Testis (tissue), 2 donors: ENCODE results near the gene TRPC4AP.

Experiments
- POLR2A ChIP-seq: fragments of 450-650 bp; IDR thresholded peaks from one replicate; pipeline ENCODE4 v1.6.1; 2017; ENCODE audit warnings: antibody characterized with exemption, mild to moderate bottlenecking, moderate library complexity
- TF ChIP-seq, protein P1 (sequence below), 3 experiments: fragments of 450-650 bp in 2 of 3; fragments of 200-600 bp in 1 of 3; sonication (generic) in 1 of 3; IDR thresholded peaks; one replicate each; pipeline ENCODE4 v1.5.1; 2016 to 2019; ENCODE audit warnings: antibody characterized with exemption in 3 of 3, mild to moderate bottlenecking in 2 of 3, moderate library complexity in 1 of 3

DNA sequence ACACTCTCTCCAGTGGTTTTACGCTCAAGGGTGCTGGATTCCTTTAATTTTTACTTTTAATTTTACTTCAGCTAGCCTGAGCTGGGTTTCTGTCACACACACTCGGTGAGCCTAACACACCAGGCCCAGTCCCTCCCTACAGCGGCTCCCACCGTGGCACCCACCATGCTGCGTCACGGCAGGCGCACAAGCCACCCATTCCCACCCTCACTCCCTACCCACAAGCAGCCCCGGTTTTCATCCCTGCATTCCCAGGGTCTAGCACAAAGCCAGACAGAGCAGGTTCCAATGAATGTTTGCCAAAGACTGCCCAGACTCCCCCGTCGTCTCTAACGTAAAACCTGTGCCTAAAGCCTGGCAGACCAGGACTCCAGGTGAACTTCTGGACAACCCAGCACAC, 86.6 kb downstream of the TRPC4AP start:
- TF ChIP-seq POLR2A, result no peak
- TF ChIP-seq, protein P1, sequence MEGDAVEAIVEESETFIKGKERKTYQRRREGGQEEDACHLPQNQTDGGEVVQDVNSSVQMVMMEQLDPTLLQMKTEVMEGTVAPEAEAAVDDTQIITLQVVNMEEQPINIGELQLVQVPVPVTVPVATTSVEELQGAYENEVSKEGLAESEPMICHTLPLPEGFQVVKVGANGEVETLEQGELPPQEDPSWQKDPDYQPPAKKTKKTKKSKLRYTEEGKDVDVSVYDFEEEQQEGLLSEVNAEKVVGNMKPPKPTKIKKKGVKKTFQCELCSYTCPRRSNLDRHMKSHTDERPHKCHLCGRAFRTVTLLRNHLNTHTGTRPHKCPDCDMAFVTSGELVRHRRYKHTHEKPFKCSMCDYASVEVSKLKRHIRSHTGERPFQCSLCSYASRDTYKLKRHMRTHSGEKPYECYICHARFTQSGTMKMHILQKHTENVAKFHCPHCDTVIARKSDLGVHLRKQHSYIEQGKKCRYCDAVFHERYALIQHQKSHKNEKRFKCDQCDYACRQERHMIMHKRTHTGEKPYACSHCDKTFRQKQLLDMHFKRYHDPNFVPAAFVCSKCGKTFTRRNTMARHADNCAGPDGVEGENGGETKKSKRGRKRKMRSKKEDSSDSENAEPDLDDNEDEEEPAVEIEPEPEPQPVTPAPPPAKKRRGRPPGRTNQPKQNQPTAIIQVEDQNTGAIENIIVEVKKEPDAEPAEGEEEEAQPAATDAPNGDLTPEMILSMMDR (IDR thresholded peaks at IDR 0.05), result no peak
